Measurements from ENCODE around the gene TDRD7.

TDRD7 gene

GRCh38 chr9:97408562-97408961 is 3.3 kb upstream of the TDRD7 start:
- DNase-seq (ENCODE audit: low read depth): no peak
- no peak overlapping the region for H3K4me3 ChIP-seq (replicated peaks; ENCODE audit: low read depth, low read length)

DNA sequence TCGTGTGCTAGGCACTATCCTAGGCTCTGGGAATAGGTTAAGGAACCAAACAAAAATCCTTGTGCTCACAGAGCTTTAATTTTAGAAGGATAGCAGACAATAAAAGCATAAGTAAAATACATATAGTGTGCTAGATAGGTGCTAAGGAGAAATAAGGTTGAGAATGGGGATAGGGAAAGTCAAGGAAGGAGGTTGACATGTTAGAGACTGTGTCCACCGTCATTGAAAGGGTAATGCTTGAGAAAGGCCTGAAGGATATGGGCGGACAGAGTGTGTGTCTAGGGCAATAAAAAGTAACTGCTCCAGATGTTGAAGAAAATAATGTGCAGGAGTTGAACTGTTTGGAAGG is 482 bp upstream of the TDRD7 start:
- TF ChIP-seq CTCF (IDR thresholded peaks at IDR 0.05; ENCODE audit: low read length, missing control alignments): no peak
- peak overlapping the region; percentile 69 for H3K4me3 ChIP-seq (replicated peaks; ENCODE audit: low read depth, low read length)
- no peak for DNase-seq (ENCODE audit: low read depth)

More at GRCh38 chr9:97408562-97408961, 3.3 kb upstream of the TDRD7 start:
- no peak for TF ChIP-seq CTCF (IDR thresholded peaks at IDR 0.05; ENCODE audit: low read length, missing control alignments)

DNA sequence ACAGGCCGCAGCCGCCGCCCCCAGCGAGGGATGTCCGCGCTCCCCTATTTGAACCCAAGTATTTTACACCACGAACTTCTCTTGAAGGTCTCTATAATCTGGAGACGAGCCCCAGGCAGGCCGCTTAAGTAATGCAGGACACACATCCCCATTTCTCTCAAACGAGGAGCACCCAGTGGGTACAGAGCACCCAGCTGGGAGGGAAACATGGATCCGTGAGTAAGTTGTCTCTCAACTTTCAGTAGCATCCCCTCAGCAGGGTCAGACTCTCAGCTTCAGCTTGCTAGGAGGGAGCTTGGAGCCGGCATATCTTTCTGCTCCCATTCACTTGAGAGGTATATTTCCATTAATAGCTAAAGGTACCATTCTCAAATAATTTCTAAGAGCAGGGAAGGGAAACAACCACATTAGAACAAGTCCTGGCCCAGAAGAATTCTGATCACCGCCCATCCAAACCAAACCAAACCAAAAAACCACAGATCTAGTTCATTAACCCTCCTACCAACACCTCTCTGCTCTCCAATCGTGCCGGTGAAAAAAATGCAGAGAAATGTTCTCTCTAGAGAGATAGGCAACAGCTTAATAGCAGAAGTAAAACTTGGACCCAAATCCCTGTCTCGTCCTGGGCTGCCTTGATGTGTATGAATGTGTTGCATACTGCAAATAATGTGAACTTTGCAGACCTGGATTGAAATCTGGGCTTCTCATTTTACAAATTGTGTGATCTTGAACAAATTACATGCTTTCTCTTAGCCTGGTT is 910 bp downstream of the TDRD7 start:
- TF ChIP-seq CTCF (IDR thresholded peaks at IDR 0.05; ENCODE audit: low read length, missing control alignments): no peak
- no peak for DNase-seq (ENCODE audit: low read depth)
- peak overlapping the region; percentile 69 for H3K4me3 ChIP-seq (replicated peaks; ENCODE audit: low read depth, low read length)

- no peak for TF ChIP-seq CTCF (IDR thresholded peaks at IDR 0.05; ENCODE audit: low read length, missing control alignments)
- H3K4me3 ChIP-seq (replicated peaks; ENCODE audit: low read depth, low read length): no peak overlapping the region
- no peak for DNase-seq (ENCODE audit: low read depth)
Observed at GRCh38 chr9:97413462-97413861, 1.6 kb downstream of the TDRD7 start.

DNA sequence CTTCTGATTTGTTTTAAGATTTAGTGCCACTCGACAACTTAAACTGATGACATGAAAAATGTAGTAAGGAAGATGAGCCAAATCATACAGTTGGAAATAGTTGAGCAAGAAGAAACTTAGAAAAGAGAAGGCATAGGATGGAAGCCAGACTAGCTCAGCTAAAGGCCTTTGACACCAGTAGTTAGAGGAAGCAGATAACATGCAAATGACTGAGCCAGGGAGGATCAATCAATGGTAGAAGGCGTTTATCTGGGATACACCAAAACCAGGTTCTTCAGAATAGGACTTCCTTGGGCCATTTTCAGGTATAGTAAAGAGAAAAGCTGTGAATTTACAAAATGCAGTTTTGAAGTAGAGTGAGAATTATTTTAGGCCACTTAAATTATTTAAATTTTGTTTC is 3.2 kb downstream of the TDRD7 start:
- TF ChIP-seq CTCF (IDR thresholded peaks at IDR 0.05; ENCODE audit: low read length, missing control alignments): no peak
- H3K4me3 ChIP-seq (replicated peaks; ENCODE audit: low read depth, low read length): no peak overlapping the region
- no peak for DNase-seq (ENCODE audit: low read depth)

GRCh38 chr9:97418880-97419279 is 7.0 kb downstream of the TDRD7 start:
- no peak for TF ChIP-seq CTCF (IDR thresholded peaks at IDR 0.05; ENCODE audit: low read length, missing control alignments)
- H3K4me3 ChIP-seq (replicated peaks; ENCODE audit: low read depth, low read length): no peak overlapping the region
- DNase-seq (ENCODE audit: low read depth): no peak

GRCh38 chr9:97419309-97419867 is 7.5 kb downstream of the TDRD7 start:
- no peak overlapping the region for H3K4me3 ChIP-seq (replicated peaks; ENCODE audit: low read depth, low read length)
- TF ChIP-seq CTCF (IDR thresholded peaks at IDR 0.05; ENCODE audit: low read length, missing control alignments): no peak
- DNase-seq (ENCODE audit: low read depth): peak; percentile 69
